ENCODE results near the gene MARS1.

Gene MARS1

DNA sequence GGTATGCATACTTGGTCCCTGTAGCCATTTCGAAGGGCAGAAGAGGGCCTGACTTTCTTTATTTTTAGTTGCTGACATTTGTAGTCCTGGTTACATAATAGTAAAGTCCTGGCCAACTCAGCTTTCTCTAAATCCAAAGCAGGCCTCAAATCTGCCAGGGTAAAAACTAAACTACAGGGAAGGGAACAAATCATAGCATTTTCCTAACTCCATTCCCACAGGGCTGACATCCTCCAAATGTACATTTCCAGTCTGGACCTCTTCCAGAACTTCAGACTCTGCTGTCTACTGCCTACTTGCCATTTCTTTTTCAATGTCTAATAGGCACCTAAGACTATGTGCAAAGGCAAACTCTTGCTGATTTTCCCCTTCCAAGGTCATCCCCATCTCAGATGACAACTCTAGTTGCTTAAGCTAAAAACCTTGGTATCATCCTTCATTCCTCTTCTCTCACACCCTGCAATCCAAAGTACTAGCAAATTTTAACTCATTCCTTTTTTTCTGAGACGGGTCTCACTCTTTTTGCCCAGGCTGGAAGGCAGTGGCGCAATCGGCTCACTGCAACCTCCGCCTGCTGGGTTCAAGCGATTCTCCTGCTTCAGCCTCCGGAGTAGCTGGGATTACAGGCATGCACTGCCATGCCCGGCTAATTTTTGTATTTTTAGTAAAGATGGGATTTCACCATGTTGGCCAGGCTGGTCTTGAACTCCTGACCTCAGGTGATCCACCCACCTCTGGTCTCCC, 30.5 kb downstream of the MARS1 start:
- peak; percentile 20 for DNase-seq (ENCODE audit: low read depth)

DNA sequence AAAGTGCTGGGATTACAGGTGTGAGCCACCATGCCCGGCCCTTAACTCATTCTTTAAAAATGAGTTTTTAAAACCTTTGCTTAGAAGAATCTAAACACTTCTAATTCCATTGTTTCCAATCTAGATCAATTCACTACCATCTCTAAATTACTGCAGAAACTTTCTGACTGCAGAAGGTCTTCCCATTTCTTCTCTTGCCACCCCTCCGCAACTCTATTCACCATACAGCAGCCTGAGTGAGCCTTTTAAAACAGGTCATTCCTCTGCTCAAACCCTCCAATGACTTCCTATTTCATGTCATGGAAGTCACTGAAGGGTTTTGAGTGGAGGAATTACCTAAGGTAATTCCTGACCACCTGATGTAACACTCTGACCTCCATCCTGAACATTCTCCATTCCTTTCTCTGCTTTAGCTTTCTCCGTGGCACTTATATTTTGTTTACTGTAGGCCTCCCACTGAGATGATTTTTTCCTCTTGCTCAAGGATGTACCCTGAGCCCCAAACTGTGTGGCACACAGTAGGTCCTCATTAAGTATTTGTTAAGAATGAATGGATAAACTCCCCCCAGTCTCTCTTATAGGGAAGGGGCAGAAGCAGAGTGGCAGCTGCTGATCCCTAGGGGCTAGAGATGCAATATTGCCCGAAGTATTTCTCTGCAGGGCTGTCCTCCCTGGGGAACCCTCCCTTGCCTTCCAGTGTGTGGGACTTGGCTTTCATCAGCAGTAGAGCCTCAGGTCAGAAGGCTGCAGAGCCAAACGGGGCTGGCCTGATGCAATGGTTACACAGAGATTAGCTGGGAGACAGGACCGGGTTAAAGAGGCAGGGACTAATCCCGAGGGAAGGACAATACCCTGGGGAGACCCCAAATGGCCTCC, 31.3 kb downstream of the MARS1 start:
- DNase-seq (ENCODE audit: low read depth): peak; percentile 55

- no peak for DNase-seq (ENCODE audit: low read depth)
These were observed 31.9 kb downstream of the MARS1 start for GRCh38 chr12:57519796-57520052.

DNA sequence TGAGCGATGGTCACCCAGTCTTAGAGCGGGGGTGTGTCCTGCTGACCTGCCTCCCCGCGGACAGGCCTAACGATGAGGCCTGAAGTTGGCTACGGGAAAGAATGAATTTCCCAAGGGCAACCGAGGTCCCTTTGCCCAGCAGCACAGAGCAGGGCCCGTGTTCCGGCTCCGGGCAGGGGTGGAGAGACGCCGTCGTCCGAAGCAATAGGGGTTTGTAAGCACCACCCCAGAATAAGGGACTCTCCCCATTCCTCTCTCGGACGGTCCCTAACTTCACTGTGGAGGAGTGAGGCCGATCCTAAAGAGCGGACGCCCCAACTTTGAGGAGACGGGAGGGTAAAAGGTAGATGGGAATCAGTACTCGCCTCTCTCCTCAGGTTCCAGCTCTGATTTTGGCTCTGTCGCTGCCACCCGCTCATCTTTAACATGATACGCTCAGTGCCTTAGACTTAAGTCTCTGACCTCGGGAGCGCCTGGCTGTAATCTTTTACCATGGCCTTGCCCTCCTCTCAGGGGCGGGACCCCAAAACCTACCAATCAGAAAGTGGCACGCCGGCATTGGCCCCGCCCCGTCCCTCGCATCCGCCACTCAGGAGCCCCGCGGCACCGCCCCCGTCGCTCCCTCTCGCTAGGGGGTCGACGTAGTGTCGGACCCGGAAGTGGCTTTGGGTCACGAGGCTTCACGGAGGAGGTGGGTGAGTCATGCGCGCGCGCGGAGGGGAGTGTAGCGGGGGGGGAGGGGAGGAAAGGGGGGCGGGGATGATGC, 32.4 kb downstream of the MARS1 start, which contains the start of gene DDIT3:
DDIT3 (minus strand) TSS at position 462 of the 766 bp plus-strand sequence. CDS start 3,108 bp downstream, outside the sequence.
- DNase-seq (ENCODE audit: low read depth): peak; percentile 96

DNA sequence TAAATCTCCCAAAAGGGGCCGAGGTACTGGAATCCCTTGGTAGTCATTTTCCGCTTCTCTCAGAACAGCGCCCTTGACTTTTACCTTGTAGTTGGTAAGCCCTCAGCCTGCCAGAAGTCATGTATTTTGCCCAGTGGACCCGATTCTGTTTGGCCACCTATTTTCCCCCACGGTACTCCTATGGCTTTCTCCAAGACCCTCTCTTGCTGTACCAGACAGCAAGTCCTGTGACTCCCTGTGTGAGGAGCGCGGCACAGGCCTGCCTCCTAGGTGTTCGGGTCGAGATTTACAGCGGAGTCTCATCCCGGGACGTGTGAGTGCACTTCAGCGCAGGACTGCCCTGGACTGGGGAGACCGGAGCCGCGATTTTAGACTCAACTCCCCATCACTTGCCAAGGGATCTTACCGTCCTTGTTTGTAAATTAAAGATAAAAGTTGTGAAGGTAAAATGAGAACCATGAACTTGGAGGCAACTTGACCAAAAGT, 33.7 kb downstream of the MARS1 start:
- DNase-seq (ENCODE audit: low read depth): peak; percentile 58

DNA sequence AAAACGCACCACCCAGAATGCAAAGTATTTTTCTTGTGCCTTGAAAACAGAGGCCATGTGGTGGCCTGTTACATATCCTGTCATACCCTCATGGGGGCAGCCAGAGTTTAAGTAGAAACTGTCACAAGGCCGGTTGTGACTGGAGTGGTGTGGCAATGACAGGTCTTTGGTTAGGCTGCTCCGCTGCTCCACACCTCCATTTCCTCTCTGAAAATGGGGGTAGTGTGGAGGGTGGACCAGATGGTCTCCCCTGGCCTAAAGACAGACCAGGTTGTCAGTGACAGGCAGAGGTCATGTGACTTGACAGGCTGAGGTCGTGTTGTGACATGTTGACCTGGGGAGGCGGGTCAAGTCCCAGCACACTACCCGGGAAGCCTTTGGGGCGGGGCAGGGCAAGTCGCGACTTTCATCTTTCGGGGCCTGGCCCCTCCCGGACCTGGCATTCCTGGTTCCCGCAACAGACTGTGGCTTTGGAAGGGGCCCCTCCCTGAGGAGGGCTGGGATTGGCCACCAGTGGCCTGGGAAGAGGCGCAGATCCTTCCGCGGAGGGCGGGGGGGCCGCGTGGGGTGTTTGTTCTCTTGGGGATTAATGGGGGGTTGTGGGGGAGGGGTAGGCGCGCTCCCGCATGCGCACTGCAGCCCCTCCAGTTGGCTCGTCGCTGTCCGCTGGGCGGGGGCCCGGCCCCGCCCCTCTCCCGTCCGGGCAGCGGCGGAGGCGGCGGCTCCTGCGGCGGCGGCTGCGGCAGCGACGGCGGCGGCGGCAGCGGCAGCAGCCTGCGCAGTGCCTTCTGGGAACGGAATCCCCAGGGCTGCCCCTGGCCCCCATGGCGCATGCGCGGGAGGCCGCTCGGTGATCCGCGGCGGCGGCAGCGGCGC, 34.4 kb downstream of the MARS1 start, which contains the start of gene MBD6:
MBD6 (plus strand) TSS at position 814 of the 876 bp plus-strand sequence. CDS start 1,480 bp downstream, outside the sequence.
- peak; percentile 93 for DNase-seq (ENCODE audit: low read depth)

DNA sequence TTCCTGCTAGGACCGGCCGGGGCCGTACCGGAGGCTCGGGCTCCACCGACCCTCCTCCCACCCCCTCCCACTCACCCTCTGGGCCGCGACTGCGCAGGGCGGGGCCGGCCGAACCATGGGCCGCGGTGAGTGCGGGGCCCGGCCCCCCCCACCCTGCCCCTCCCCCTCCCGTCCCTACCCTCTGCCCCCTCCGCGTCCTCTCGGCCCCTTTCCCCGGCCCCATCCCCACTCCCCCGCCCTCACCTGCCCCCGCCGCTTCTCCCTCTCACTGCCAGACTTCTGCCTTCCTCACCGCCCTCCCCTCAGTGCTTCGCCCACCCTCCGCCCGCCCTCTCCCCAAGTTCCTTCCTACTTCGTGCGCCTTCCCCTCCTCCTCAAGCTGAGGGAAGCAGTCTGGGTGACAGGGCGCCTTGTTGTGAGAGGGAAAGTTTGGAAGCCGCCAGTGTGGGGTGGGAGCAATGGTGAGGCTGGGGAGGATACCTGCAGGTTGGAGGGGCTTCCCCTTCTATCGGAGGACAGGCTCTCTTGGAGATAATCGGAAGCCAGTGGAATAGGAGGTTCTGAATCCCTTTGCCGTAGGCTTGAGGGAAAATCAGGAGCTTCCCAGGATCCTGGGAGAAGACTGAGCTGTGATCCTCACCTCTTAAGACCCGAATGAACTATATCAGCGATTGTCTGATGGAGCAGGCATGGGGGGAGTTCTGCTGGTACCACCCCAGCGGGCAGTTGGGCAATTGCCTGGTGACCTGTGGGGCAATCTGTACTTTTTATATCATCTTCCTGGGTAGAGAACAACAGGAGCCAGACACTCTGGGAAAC, 35.2 kb downstream of the MARS1 start:
- peak; percentile 70 for DNase-seq (ENCODE audit: low read depth)

GRCh38 chr12:57523706-57524614, 36.1 kb downstream of the MARS1 start:
- no peak for DNase-seq (ENCODE audit: low read depth)

DNA sequence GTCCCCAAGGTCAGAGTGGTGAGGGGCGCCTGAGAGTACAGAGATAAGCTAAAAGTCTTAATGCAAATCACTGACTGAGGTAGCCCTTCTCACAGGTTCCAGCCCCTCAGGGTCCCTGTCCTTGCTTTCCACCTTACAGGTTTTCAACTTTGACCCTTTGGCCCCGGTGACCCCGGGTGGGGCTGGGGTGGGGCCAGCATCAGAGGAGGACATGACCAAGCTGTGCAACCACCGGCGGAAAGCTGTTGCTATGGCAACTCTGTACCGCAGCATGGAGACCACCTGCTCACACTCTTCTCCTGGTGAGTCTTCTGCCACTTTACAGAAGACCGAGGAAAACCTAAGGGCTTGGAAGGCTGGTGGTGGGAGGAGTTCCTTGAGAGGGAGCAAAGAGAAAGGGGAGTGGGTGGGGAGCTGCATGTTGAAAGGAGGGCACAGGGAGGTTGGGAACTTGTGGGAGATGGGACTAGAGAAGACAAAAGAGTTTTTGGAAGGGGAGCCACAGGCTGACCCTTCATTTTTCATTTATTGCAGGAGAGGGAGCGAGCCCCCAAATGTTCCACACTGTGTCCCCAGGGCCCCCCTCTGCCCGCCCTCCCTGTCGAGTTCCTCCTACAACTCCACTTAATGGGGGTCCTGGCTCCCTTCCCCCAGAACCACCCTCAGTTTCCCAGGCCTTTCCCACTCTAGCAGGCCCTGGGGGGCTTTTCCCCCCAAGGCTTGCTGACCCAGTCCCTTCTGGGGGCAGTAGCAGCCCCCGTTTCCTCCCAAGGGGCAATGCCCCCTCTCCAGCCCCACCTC, 37.1 kb downstream of the MARS1 start:
- DNase-seq (ENCODE audit: low read depth): no peak

- no peak for DNase-seq (ENCODE audit: low read depth)
These were observed 37.9 kb downstream of the MARS1 start for GRCh38 chr12:57525615-57526383.

- no peak for DNase-seq (ENCODE audit: low read depth)
These were observed 38.7 kb downstream of the MARS1 start for GRCh38 chr12:57526477-57527126.

GRCh38 chr12:57527184-57527583, 39.3 kb downstream of the MARS1 start:
- no peak for DNase-seq (ENCODE audit: low read depth)

- no peak for DNase-seq (ENCODE audit: low read depth)
These were observed 40.3 kb downstream of the MARS1 start for GRCh38 chr12:57528176-57528575.

- no peak for DNase-seq (ENCODE audit: low read depth)
These were observed 41.1 kb downstream of the MARS1 start for GRCh38 chr12:57528831-57529555.

DNA sequence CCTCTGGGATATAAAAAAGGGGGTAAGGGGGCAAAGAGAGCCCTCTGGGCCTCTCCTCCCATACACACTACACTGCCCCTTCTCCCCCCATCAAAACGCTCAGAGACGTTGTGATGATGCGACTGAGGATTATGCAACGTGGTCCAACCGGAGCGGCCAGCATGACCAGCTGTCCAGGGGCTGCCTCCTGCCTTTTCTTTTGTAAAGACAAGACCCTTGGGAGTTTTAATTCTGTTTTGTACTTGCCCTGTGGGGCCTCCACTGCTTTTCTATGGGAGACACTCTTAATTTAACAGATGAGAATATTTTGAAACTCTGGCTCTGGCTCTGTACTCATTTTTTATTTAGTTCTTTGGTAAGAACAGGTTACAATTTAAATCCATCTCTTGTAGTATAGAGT, 42.0 kb downstream of the MARS1 start:
- DNase-seq (ENCODE audit: low read depth): no peak

DNA sequence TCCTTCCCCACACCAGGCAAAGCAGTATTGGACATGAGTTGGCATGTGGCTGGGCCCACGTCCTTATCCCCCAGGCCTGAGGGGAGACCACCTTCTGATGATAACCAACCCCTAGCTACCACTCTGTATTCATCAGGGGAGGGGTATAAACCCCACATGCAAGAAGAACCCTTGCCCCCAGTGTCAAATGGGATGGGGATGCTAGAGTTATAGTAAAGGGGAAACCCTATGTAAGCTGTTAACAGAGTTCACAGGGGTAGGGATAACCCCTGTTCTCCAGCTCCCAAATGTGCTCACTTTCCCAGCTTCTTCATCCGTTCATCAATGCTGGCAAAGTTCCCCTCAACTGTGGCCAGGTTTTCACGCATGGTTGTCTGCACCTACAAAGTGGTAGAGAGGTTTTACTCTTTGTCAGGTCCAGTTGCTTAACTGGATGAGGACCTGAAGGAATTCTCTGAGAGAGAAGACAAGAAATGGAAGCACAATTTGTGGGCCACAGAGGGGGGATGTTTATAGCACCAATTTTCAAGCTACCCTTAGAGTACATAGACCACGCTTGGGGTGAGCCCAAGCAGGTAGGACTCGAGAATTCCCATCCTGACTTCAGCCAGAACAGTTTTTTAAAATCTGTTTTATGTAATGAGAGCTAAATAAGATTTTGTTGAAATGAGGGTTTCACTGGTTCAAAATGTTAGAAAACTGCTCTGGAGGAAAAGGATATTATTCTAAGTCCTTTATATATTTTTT, 42.7 kb downstream of the MARS1 start:
- no peak for DNase-seq (ENCODE audit: low read depth)

Measured in amniotic epithelial cell (primary cell).